GM18873 (cell line): ENCODE results near the gene S1PR1.

Experiments used
- ATAC-seq: cut with Tn5 transposase; IDR thresholded peaks from one replicate; pipeline ENCODE4 v1.9.1; 2021; ENCODE audit warnings: mild to moderate bottlenecking, moderate library complexity, moderate number of reproducible peaks; ENCODE audit not compliant: unreplicated experiment, low FRiP score

Gene S1PR1

GRCh38 chr1:101244842-101245241 lies 8.0 kb downstream of the S1PR1 start:
- ATAC-seq = no peak

DNA sequence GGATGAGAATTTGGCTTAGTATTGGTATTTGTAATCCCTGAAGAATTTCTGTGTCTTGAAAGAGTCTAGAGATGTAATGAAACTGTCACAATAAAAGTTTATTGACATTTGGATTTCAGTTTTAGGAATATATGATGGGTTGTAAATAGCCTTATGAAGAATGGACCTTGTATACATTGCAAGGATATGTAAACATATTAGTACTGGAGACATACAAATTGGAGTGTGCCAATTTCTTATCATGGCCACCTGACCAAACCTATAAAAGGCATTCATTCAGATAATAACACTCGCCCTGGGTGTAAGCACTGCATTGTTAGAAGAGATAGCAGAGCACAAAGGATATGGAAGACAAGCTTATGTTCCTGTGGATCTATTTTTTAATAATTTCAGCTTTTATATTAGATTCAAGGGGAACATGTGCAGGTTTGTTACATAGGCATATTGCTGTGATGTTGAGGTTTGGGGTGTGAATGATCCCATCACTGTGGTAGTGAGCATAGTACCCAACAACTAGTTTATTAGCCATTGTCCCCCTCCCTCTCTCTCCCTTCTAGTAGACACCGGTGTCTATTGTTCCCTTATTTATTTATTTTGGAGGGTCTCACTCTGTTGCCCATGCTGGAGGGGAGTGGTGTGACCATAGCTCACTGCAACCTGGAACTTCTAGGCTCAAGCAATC lies 8.6 kb downstream of the S1PR1 start:
- ATAC-seq = no peak

- ATAC-seq = peak; percentile 97
Measured at GRCh38 chr1:101247404-101248287, 10.8 kb downstream of the S1PR1 start.

- ATAC-seq = no peak
Measured at GRCh38 chr1:101250222-101250621, 13.4 kb downstream of the S1PR1 start.

GRCh38 chr1:101250656-101251272 lies 13.9 kb downstream of the S1PR1 start:
- no peak for ATAC-seq

DNA sequence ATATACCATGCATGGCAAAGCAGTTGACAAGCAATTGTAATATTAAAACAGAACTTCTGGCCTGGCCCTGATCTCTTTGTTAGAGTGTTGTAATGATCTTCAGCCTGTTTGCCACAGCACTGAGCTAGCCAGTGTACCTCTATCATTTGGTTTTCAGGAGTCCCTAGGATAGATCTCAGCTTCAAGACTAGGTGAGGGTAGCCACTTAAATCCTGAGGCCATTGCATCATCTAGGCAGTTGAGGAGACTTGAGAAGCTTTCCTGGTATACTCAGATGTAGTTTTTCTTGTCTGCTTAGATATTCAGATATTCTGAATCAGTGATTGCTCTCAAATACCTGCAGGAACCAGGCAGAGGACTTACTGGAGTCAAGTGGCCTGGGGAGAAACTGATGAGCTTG lies 14.7 kb downstream of the S1PR1 start:
- no peak for ATAC-seq

GRCh38 chr1:101253976-101254674 lies 17.3 kb downstream of the S1PR1 start:
- ATAC-seq = no peak

- ATAC-seq = peak; percentile 58
Measured at GRCh38 chr1:101257500-101258325, 20.9 kb downstream of the S1PR1 start.

DNA sequence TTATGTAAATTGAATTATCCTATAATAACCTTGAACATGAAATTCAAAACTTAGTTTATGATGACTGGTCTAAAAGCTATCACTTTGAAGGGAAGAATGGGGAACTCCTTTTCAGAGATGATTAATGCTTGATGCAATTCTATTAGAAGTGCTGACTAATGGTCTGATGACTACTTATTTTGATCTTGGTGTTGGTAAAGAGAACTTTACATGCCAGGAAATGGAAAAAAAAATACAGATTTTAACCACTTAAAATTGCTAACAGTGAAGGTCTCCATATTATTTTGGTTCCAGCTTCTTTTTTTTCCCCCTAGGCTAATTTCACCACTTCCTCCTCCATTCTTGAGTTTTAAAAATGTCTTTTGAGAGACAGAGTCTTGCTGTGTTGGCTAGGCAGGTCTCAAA lies 22.9 kb downstream of the S1PR1 start:
- no peak for ATAC-seq

GRCh38 chr1:101260556-101261350 lies 23.9 kb downstream of the S1PR1 start:
- no peak for ATAC-seq

DNA sequence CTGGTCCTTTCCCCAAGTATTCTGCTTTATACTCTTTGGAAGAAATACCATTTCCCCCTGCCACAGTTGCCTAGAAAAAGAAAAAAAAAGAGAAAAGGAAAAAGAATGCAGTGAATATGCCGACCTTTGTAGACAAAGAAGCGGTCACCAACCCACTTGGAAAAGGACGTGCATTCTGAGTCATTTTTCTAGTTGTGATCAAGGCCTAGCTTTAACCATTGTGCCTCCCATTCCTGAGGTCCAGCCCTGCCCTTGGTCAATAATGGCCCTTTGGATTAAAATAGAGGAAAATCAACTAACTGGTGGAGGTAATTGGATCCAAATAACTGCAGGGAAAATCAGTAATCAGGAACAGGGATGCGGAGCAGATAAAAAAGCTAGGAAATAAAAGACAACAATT lies 24.8 kb downstream of the S1PR1 start:
- no peak for ATAC-seq

- ATAC-seq = no peak
Measured at GRCh38 chr1:101262060-101262459, 25.2 kb downstream of the S1PR1 start.

- ATAC-seq = no peak
Measured at GRCh38 chr1:101262630-101263348, 26.0 kb downstream of the S1PR1 start.

GRCh38 chr1:101264697-101265096 lies 27.9 kb downstream of the S1PR1 start:
- ATAC-seq = no peak

- no peak for ATAC-seq
Measured at GRCh38 chr1:101265684-101266083, 28.9 kb downstream of the S1PR1 start.

GRCh38 chr1:101267082-101267481 lies 30.3 kb downstream of the S1PR1 start:
- no peak for ATAC-seq

DNA sequence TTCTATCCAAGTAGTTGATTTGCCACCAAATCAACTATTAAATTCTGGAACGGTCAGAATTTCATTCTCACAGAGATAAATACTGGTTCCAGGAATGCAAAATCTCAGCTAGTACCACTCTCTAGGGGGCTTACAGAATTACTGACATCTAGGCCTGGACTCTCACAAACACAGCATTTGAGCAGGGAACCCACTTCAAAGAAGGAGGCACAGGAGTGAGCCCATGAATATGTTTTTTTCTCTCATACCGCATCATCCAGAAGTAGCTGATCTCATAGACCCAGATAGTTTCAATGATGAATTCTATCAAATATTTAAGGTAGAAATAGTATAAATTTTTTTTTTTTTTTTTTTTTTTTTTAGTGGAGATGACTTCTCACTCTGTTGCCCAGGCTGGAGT lies 32.1 kb downstream of the S1PR1 start:
- no peak for ATAC-seq

GRCh38 chr1:101275672-101276071 lies 38.9 kb downstream of the S1PR1 start:
- no peak for ATAC-seq

GRCh38 chr1:101276818-101277217 lies 40.0 kb downstream of the S1PR1 start:
- no peak for ATAC-seq
